ENCODE data around the gene FAT1. TPM values are rescaled to one million over a fixed set of nuclear protein-coding genes. Genes with fewer than 3 reads are reported as not detected.

FAT1 gene
- total RNA-seq, 1 donor from 2014 or later, result 106 TPM

GRCh38 chr4:186743261-186743660 lies 19.6 kb upstream of the FAT1 start:
- no peak overlapping the region for H3K27ac ChIP-seq
- ATAC-seq, result no peak
- DNase-seq, result no peak
- TF ChIP-seq CTCF (IDR thresholded peaks at IDR 0.05), result no peak
- no peaks in the 10 kb centered on the region for H3K4me1 ChIP-seq
- intact Hi-C loops (cut with DNase I), result no loop called here
- H3K36me3 ChIP-seq, result no peaks in the 10 kb centered on the region
- H3K9me3 ChIP-seq, result no peaks in the 10 kb centered on the region
- no peak overlapping the region for H3K4me3 ChIP-seq
- no peaks in the 10 kb centered on the region for H3K27me3 ChIP-seq (ENCODE audit: low read depth)

- Histone ChIP-seq H3K27ac (no peak overlapping the region), H3K9me3 (no peaks in the 10 kb centered on the region), H3K27me3 (ENCODE audit: low read depth) (no peaks in the 10 kb centered on the region), H3K4me1 (no peaks in the 10 kb centered on the region), H3K36me3 (no peaks in the 10 kb centered on the region), H3K4me3 (no peak overlapping the region)
- DNase-seq (no peak), ATAC-seq (no peak)
- intact Hi-C loops (cut with DNase I), result no loop called here
- TF ChIP-seq CTCF (IDR thresholded peaks at IDR 0.05), result no peak
These were observed 17.2 kb upstream of the FAT1 start for GRCh38 chr4:186740822-186741221.

GRCh38 chr4:186739802-186740434 lies 16.3 kb upstream of the FAT1 start:
- no peaks in the 10 kb centered on the region for H3K9me3 ChIP-seq
- no peak for DNase-seq
- H3K27ac ChIP-seq, result no peak overlapping the region
- no peak for TF ChIP-seq CTCF (IDR thresholded peaks at IDR 0.05)
- no peaks in the 10 kb centered on the region for H3K4me1 ChIP-seq
- ATAC-seq, result no peak
- H3K36me3 ChIP-seq, result no peaks in the 10 kb centered on the region
- no peak overlapping the region for H3K4me3 ChIP-seq
- no peaks in the 10 kb centered on the region for H3K27me3 ChIP-seq (ENCODE audit: low read depth)
- intact Hi-C loops (cut with DNase I), result no loop called here

GRCh38 chr4:186739317-186739716 lies 15.7 kb upstream of the FAT1 start:
- no peaks in the 10 kb centered on the region for H3K27me3 ChIP-seq (ENCODE audit: low read depth)
- H3K4me3 ChIP-seq, result no peak overlapping the region
- H3K9me3 ChIP-seq, result no peaks in the 10 kb centered on the region
- DNase-seq (no peak), ATAC-seq (no peak)
- no peaks in the 10 kb centered on the region for H3K36me3 ChIP-seq
- intact Hi-C loops (cut with DNase I), result no loop called here
- TF ChIP-seq CTCF (IDR thresholded peaks at IDR 0.05), result no peak
- no peak overlapping the region for H3K27ac ChIP-seq
- H3K4me1 ChIP-seq, result no peaks in the 10 kb centered on the region

GRCh38 chr4:186738421-186738820 lies 14.8 kb upstream of the FAT1 start:
- intact Hi-C loops (cut with DNase I), result no loop called here

More at GRCh38 chr4:186738421-186738820, 14.8 kb upstream of the FAT1 start:
- Histone ChIP-seq H3K27ac (no peak overlapping the region), H3K4me1 (no peaks in the 10 kb centered on the region), H3K36me3 (no peaks in the 10 kb centered on the region), H3K4me3 (no peak overlapping the region), H3K27me3 (ENCODE audit: low read depth) (no peaks in the 10 kb centered on the region), H3K9me3 (no peaks in the 10 kb centered on the region)
- no peak for TF ChIP-seq CTCF (IDR thresholded peaks at IDR 0.05)
- no peak for DNase-seq
- no peak for ATAC-seq

Measured in lower lobe of right lung (tissue), 2 donors.